Suprapubic skin (tissue), 4 donors: Measurements from ENCODE around the gene TCF7L2.

ENCODE experiments used
- CTCF ChIP-seq, 2 donors: fragments of 200-600 bp in 1 of 2; fragments of 450-650 bp in 1 of 2; sonication (generic) in 1 of 2; IDR thresholded peaks; one replicate each; pipeline ENCODE4 v1.5.1; 2016 to 2019; ENCODE audit warnings: antibody characterized with exemption in 2 of 2, mild to moderate bottlenecking in 1 of 2, moderate library complexity in 1 of 2
- EP300 ChIP-seq: sonication (generic); formaldehyde crosslinking; IDR thresholded peaks from one replicate; pipeline ENCODE4 v1.6.1; 2017; ENCODE audit warnings: antibody characterized with exemption
- POLR2A ChIP-seq, 2 donors: fragments of 450-650 bp; IDR thresholded peaks; one replicate each; pipeline ENCODE4 v1.6.1; 2017; ENCODE audit warnings: antibody characterized with exemption in 2 of 2, mild to moderate bottlenecking in 2 of 2, moderate library complexity in 2 of 2
- POLR2AphosphoS5 ChIP-seq, 3 donors: sonication (generic); formaldehyde crosslinking; IDR thresholded peaks; one replicate each; pipeline ENCODE4 v1.6.1; 2017; ENCODE audit warnings: antibody characterized with exemption in 3 of 3

- no peak for TF ChIP-seq CTCF (IDR thresholded peaks at IDR 0.05)
- no peak for TF ChIP-seq POLR2AphosphoS5 (IDR thresholded peaks at IDR 0.05)
- TF ChIP-seq POLR2A (IDR thresholded peaks at IDR 0.05) = no peak
- no peak for TF ChIP-seq EP300
Measured at GRCh38 chr10:113002449-113002777, 52.4 kb downstream of the TCF7L2 start.
